Thoracic aorta (tissue), 2 donors: ENCODE data around the gene DUSP5. TPM values are rescaled to one million over a fixed set of nuclear protein-coding genes. Genes with fewer than 3 reads are reported as not detected.
A peak's percentile ranks its signal among the peaks of the same experiment; 100 is the strongest.

Source experiments
- ATAC-seq: fragments of 150-250 bp; one replicate; pipeline ENCODE4 v1.8.0; 2017; ENCODE audit warnings: low read depth; ENCODE audit not compliant: insufficient number of reproducible peaks, low FRiP score
- DNase-seq: peaks from one replicate; pipeline ENCODE4 v3.0.0-alpha.2; 2020; ENCODE audit warnings: low spot score
- H3K27ac ChIP-seq, 2 donors: fragments of 200-600 bp; sonication (generic); 1 replicate in 1 of 2; 2 replicates in 1 of 2; pipeline ENCODE4 v1.5.1; 2016; ENCODE audit warnings: mild to moderate bottlenecking in 2 of 2, moderate library complexity in 2 of 2
- H3K27me3 ChIP-seq: fragments of 200-600 bp; sonication (generic); replicated peaks from 2 replicates; pipeline ENCODE4 v1.6.0; 2016; ENCODE audit warnings: mild to moderate bottlenecking; ENCODE audit not compliant: insufficient read depth
- H3K36me3 ChIP-seq: fragments of 200-600 bp; sonication (generic); one replicate; pipeline ENCODE4 v1.5.1; 2016
- H3K4me1 ChIP-seq, 2 donors: fragments of 200-600 bp; sonication (generic); 1 replicate in 1 of 2; 2 replicates in 1 of 2; pipeline versions ENCODE4 v1.5.1 to v1.6.0; 2016; ENCODE audit warnings: low read depth in 2 of 2, mild to moderate bottlenecking in 1 of 2; ENCODE audit not compliant: control insufficient read depth in 1 of 2
- H3K4me3 ChIP-seq: fragments of 200-600 bp; sonication (generic); 2 replicates; pipeline ENCODE4 v1.5.1; 2016; ENCODE audit warnings: mild to moderate bottlenecking
- H3K9me3 ChIP-seq: fragments of 200-600 bp; sonication (generic); 2 replicates; pipeline ENCODE4 v1.5.1; 2016
- total RNA-seq, 2 donors: library from RNA; depleted of rRNA; stranded (reverse); fragments of >200 nt; gene quantifications; one replicate each; pipeline versions ENCODE4 v1.1.0 to v1.2.3, GENCODE V29; 2016
- TF ChIP-seq, protein P1 (sequence below): fragments of 200-600 bp; sonication (generic); IDR thresholded peaks from one replicate; pipeline ENCODE4 v1.5.1; 2019; ENCODE audit warnings: antibody characterized with exemption

The DUSP5 gene
- total RNA-seq, 2 donors from 2014 or later, result 12.7 to 13.1 TPM

DNA sequence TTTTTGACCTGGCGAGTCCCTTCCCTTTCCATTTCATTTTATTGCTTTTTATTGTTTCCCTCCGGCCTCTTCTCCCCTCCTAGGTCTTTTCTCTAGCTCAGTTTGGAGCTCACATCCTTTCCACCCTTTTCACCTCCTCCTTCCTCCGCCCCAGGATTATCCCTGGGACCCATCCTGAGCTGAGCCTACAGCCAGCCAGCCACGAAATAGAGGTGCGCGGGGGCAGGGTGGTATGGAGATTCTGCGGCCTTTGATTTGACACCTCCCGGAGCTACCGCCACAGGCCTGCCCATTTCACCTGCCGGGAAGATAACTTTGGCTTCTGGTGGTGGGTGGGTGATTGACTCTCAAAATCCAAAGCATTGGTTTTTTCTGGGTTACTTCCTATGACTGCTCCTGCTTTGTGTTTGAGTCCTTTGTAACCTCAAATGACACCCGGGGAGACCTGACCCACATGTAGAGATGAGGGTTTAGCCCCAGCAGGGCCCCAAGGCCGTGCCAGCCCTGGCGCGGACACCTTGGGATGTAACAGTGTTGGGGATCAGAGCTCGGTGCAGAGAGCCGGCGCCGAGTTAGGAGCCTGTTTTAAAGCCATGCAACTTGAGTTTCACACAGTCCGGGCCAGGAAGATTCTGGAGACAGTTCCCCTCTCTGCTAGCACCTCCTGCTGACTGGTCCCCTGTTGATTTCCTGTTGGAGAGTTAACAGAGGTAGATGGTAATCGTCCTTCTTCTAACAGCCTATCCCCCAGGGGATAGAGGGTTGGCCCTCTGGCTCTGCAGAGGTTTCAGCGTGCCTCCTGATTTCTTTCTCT lies 1.5 kb downstream of the DUSP5 start:
- Histone ChIP-seq H3K27me3 (no peaks in the 10 kb centered on the region), H3K4me3 (peak overlapping the region; percentile 85), H3K4me1 (peaks cover 31 to 47% of the 10 kb centered on the region in 2 donors), H3K36me3 (no peaks in the 10 kb centered on the region), H3K9me3 (no peaks in the 10 kb centered on the region), H3K27ac (peak overlapping the region in 1 of 2 donors; percentile 84)
- no peak for DNase-seq
- TF ChIP-seq, protein P1, sequence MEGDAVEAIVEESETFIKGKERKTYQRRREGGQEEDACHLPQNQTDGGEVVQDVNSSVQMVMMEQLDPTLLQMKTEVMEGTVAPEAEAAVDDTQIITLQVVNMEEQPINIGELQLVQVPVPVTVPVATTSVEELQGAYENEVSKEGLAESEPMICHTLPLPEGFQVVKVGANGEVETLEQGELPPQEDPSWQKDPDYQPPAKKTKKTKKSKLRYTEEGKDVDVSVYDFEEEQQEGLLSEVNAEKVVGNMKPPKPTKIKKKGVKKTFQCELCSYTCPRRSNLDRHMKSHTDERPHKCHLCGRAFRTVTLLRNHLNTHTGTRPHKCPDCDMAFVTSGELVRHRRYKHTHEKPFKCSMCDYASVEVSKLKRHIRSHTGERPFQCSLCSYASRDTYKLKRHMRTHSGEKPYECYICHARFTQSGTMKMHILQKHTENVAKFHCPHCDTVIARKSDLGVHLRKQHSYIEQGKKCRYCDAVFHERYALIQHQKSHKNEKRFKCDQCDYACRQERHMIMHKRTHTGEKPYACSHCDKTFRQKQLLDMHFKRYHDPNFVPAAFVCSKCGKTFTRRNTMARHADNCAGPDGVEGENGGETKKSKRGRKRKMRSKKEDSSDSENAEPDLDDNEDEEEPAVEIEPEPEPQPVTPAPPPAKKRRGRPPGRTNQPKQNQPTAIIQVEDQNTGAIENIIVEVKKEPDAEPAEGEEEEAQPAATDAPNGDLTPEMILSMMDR, result no peak
- ATAC-seq, result no peak

DNA sequence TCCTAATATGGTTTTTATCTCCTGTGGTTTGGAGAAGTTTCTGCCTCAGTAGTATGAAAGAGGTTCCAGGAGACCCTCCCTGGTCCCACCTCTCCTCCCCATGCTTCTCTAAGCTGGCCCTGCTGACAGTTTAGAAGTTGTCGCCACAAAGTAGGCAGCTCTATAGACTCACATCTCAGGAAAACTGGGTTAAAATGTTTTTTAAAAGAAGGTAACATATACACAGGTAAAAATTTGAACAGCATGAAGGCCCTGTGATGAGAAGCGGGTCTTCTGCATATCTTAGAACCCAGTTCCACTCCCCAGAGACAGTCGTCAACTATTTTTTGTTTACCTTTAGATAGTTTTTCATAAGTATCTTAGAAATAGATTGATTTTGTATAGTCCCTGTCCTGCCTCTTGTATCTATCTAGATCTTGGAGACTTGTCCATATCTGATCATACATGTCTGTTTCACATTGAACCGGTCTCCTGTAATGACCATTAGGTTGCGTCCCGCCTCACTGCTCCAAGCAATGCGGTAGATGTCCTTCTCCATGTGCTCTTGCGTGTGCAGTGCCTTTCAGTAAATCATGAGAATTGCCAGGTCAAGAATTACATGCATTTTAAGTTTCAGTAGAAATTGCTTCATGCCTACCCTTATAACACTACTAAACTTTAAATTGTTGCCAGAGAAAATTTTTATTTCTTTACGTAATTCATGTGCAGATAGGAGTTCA lies 2.2 kb downstream of the DUSP5 start:
- H3K27ac ChIP-seq, result no peak overlapping the region
- TF ChIP-seq, protein P1, result no peak
- no peaks in the 10 kb centered on the region for H3K9me3 ChIP-seq
- ATAC-seq, result no peak
- no peaks in the 10 kb centered on the region for H3K36me3 ChIP-seq
- peaks cover 31 to 47% of the 10 kb centered on the region in 2 donors for H3K4me1 ChIP-seq
- peak overlapping the region; percentile 8 for H3K4me3 ChIP-seq
- no peak for DNase-seq
- no peaks in the 10 kb centered on the region for H3K27me3 ChIP-seq

DNA sequence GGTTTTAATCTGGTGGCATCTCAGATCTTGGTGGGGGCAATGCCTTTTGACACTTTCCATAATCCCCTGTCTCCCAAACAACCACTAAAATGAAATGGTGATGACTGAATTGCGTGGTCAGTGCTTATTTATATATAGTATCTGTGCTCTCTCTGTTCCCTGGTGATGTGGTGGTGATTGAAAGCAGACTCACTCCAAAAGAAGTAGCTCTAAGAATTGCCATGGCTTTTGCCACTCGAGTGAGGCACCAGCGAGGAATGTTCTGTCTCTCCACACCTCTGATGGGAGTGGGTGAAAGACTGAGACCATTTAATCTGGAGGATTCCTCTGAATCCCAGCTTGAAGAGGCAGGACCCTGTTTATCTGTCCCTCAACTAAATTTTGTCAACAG lies 2.8 kb downstream of the DUSP5 start:
- Histone ChIP-seq H3K36me3 (no peaks in the 10 kb centered on the region), H3K27me3 (no peaks in the 10 kb centered on the region), H3K27ac (peak overlapping the region in 1 of 2 donors; percentile 34), H3K9me3 (no peaks in the 10 kb centered on the region), H3K4me3 (no peak overlapping the region), H3K4me1 (peaks cover 31 to 47% of the 10 kb centered on the region in 2 donors)
- no peak for DNase-seq
- TF ChIP-seq, protein P1, result no peak
- ATAC-seq, result no peak

DNA sequence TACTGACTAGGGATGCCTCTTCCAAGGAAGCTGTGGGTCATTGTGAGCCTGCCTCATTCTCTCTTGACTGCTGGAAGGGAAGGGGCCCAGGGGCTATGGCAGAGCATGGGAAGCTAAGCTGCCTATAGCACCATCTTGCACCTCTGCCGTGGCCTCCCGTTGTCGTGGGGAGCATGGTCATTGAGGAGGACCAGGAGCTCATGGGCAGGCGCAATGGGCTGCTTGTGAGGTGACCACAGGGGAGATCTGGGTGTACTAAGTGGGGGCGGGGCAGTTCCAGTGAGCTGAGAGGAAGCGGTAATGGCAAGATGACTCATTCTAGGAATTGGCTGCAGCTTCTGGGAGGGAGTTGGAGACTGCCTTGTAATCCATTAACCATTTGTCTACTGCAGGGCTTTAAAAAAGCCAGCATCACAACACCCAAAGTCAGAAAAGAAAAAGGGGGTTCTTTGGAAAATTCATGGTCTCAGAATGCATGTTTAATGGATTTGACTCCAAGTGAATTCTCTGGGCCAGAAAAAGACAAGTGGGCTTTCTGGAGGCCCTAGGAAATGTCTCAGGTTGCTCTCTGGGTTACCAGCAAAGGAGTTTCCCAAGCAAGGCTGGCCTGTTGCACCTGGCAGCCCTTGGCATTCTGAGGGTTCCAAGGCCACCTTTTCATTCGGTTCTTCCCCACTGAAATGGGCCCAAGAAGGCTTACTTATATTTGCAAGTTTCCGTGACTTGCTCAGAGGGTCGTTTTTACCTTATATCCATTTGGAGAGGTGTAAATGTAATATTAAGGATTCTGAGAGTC lies 3.6 kb downstream of the DUSP5 start:
- no peaks in the 10 kb centered on the region for H3K27me3 ChIP-seq
- no peaks in the 10 kb centered on the region for H3K9me3 ChIP-seq
- peak; percentile 79 for DNase-seq
- peaks cover 31 to 44% of the 10 kb centered on the region in 2 donors for H3K4me1 ChIP-seq
- TF ChIP-seq, protein P1, result no peak
- peak; percentile 60 for ATAC-seq
- peak overlapping the region; percentile 34 for H3K4me3 ChIP-seq
- peak overlapping the region in 1 of 2 donors; percentile 34 for H3K27ac ChIP-seq
- no peaks in the 10 kb centered on the region for H3K36me3 ChIP-seq
